H9 (cell line): ENCODE data around the gene NEB. TPM values are rescaled to one million over a fixed set of nuclear protein-coding genes. Genes with fewer than 3 reads are reported as not detected.
A peak's percentile ranks its signal among the peaks of the same experiment; 100 is the strongest.

Experiments
- DNase-seq: peaks from one replicate; pipeline ENCODE4 v3.0.0-alpha.2; 2017
- H2AFZ ChIP-seq: one replicate; pipeline ENCODE4 v1.6.1; 2013; ENCODE audit warnings: mild to moderate bottlenecking, low read length, control low read depth, moderate library complexity
- H2AK5ac ChIP-seq: 2 replicates; pipeline ENCODE4 v1.6.1; 2013; ENCODE audit warnings: low read length, control low read depth, mixed read lengths; ENCODE audit not compliant: insufficient read length
- H2BK120ac ChIP-seq: one replicate; pipeline ENCODE4 v1.6.1; 2013; ENCODE audit warnings: low read depth, mild to moderate bottlenecking, low read length, control low read depth, inconsistent platforms; ENCODE audit not compliant: poor library complexity, severe bottlenecking
- H2BK12ac ChIP-seq: 2 replicates; pipeline ENCODE4 v1.6.1; 2013; ENCODE audit warnings: low read length, control low read depth, mixed read lengths, low read depth; ENCODE audit not compliant: insufficient read length
- H2BK15ac ChIP-seq: 2 replicates; pipeline ENCODE4 v1.6.1; 2013; ENCODE audit warnings: low read depth, low read length, control low read depth
- H2BK20ac ChIP-seq: one replicate; pipeline ENCODE4 v1.6.1; 2013; ENCODE audit warnings: low read depth, mild to moderate bottlenecking, low read length, control low read depth, inconsistent platforms; ENCODE audit not compliant: poor library complexity, severe bottlenecking
- H2BK5ac ChIP-seq: 2 replicates; pipeline ENCODE4 v1.6.1; 2013; ENCODE audit warnings: low read length, control low read depth, mixed read lengths; ENCODE audit not compliant: insufficient read length
- H3K14ac ChIP-seq: 2 replicates; pipeline ENCODE4 v1.6.1; 2013; ENCODE audit warnings: low read length, control low read depth; ENCODE audit not compliant: insufficient read depth
- H3K18ac ChIP-seq: 2 replicates; pipeline ENCODE4 v1.6.1; 2013; ENCODE audit warnings: low read depth, mild to moderate bottlenecking, mixed read lengths, low read length, control low read depth; ENCODE audit not compliant: insufficient read length
- H3K23ac ChIP-seq: 2 replicates; pipeline ENCODE4 v1.6.1; 2013; ENCODE audit warnings: low read length, control low read depth, mixed read lengths, low read depth; ENCODE audit not compliant: insufficient read length
- H3K23me2 ChIP-seq: 2 replicates; pipeline ENCODE4 v1.6.1; 2013; ENCODE audit warnings: low read depth, mild to moderate bottlenecking, mixed read lengths, low read length, control low read depth; ENCODE audit not compliant: insufficient read length, poor library complexity, severe bottlenecking
- H3K27ac ChIP-seq: 2 replicates; pipeline ENCODE4 v1.5.1; 2013; ENCODE audit warnings: low read length, control low read depth, mixed read lengths, low read depth; ENCODE audit not compliant: insufficient read length
- H3K27me3 ChIP-seq: 2 replicates; pipeline ENCODE4 v1.6.1; 2013; ENCODE audit warnings: low read length, control low read depth, inconsistent platforms; ENCODE audit not compliant: insufficient read depth
- H3K4ac ChIP-seq: 2 replicates; pipeline ENCODE4 v1.6.1; 2013; ENCODE audit warnings: low read depth, mild to moderate bottlenecking, control low read depth, inconsistent platforms, low read length, moderate library complexity
- H3K4me1 ChIP-seq: 2 replicates; pipeline ENCODE4 v1.6.1; 2013; ENCODE audit warnings: low read length, control low read depth, inconsistent platforms; ENCODE audit not compliant: insufficient read depth
- H3K4me2 ChIP-seq: 2 replicates; pipeline ENCODE4 v1.6.1; 2013; ENCODE audit warnings: low read length, control low read depth, mixed read lengths; ENCODE audit not compliant: insufficient read length, insufficient read depth
- H3K56ac ChIP-seq: 2 replicates; pipeline ENCODE4 v1.6.1; 2013; ENCODE audit warnings: low read depth, mild to moderate bottlenecking, mixed read lengths, low read length, control low read depth; ENCODE audit not compliant: insufficient read length
- H3K79me1 ChIP-seq: 2 replicates; pipeline ENCODE4 v1.6.1; 2013; ENCODE audit warnings: low read depth, mild to moderate bottlenecking, moderate library complexity, low read length, control low read depth, inconsistent platforms; ENCODE audit not compliant: insufficient read depth, poor library complexity, severe bottlenecking
- H3K79me2 ChIP-seq: 2 replicates; pipeline ENCODE4 v1.6.1; 2013; ENCODE audit warnings: low read length, control low read depth, inconsistent platforms; ENCODE audit not compliant: insufficient read depth
- H3K9ac ChIP-seq: 2 replicates; pipeline ENCODE4 v1.6.1; 2013; ENCODE audit warnings: low read length, control low read depth, mixed read lengths; ENCODE audit not compliant: insufficient read length; ENCODE audit errors: extremely low read depth
- H3K9me3 ChIP-seq: one replicate; pipeline ENCODE4 v1.6.1; 2013; ENCODE audit warnings: low read depth, low read length, inconsistent platforms; ENCODE audit not compliant: control insufficient read depth
- H3T11ph ChIP-seq: one replicate; pipeline ENCODE4 v1.6.1; 2013; ENCODE audit warnings: mild to moderate bottlenecking, low read length, control low read depth, inconsistent platforms
- H4K20me1 ChIP-seq: one replicate; pipeline ENCODE4 v1.6.1; 2013; ENCODE audit not compliant: control insufficient read depth, insufficient read length, insufficient read depth
- H4K5ac ChIP-seq: 2 replicates; pipeline ENCODE4 v1.6.1; 2013; ENCODE audit warnings: low read depth, mild to moderate bottlenecking, mixed read lengths, low read length, control low read depth; ENCODE audit not compliant: insufficient read length
- H4K8ac ChIP-seq: replicated peaks from 2 replicates; pipeline ENCODE4 v1.6.1; 2013; ENCODE audit warnings: low read length, control low read depth, mixed read lengths, low read depth; ENCODE audit not compliant: insufficient read length
- H4K91ac ChIP-seq: 2 replicates; pipeline ENCODE4 v1.6.1; 2013; ENCODE audit warnings: low read depth, mild to moderate bottlenecking, moderate library complexity, mixed read lengths, low read length, control low read depth; ENCODE audit not compliant: insufficient read length
- H3K27ac Mint-ChIP-seq, 3 experiments: 2 replicates in 2 of 3; 3 replicates in 1 of 3; pipeline ENCODE4 v1.8.0; 2020 to 2021; ENCODE audit warnings: mixed read lengths in 3 of 3, mild to moderate bottlenecking in 1 of 3, moderate library complexity in 1 of 3
- H3K27me3 Mint-ChIP-seq: 2 replicates; pipeline ENCODE4 v1.8.0; 2021; ENCODE audit warnings: low read depth, mild to moderate bottlenecking, moderate library complexity, mixed read lengths
- H3K36me3 Mint-ChIP-seq, 3 experiments: 2 replicates in 2 of 3; 3 replicates in 1 of 3; pipeline ENCODE4 v1.8.0; 2020 to 2021; ENCODE audit warnings: low read depth in 3 of 3, mixed read lengths in 3 of 3; ENCODE audit not compliant: insufficient read depth in 1 of 3
- H3K4me1 Mint-ChIP-seq, 2 experiments: 2 replicates each; pipeline ENCODE4 v1.8.0; 2020; ENCODE audit warnings: mixed read lengths in 2 of 2
- H3K4me3 Mint-ChIP-seq, 2 experiments: 2 replicates in 1 of 2; 3 replicates in 1 of 2; pipeline ENCODE4 v1.8.0; 2020 to 2021; ENCODE audit warnings: mild to moderate bottlenecking in 2 of 2, mixed read lengths in 2 of 2, moderate library complexity in 1 of 2
- H3K9me3 Mint-ChIP-seq, 2 experiments: 2 replicates in 1 of 2; 3 replicates in 1 of 2; pipeline ENCODE4 v1.8.0; 2020; ENCODE audit warnings: mild to moderate bottlenecking in 2 of 2, mixed read lengths in 2 of 2, moderate library complexity in 1 of 2
- WGBS: extraction: QIAGEN DNeasy Blood & Tissue Kit; methylation state at CpG from one replicate; pipeline ENCODE4 v1.1.7; 2013; ENCODE audit warnings: missing lambda C conversion rate, low lambda C conversion rate, mixed read lengths; ENCODE audit not compliant: insufficient read length; ENCODE audit errors: extremely low coverage; 5-methylcytosine and 5-hydroxymethylcytosine counted together
- total RNA-seq: library from RNA; stranded (reverse); gene quantifications from 2 replicates; pipeline ENCODE4 v1.2.1, GENCODE V29; 2021
- TF ChIP-seq, protein P1 (sequence below): fragments of 200-600 bp; sonication (generic); conservative IDR thresholded peaks from 3 replicates; pipeline ENCODE4 v1.8.0; 2021; ENCODE audit warnings: antibody characterized with exemption, mild to moderate bottlenecking

Gene NEB
- total RNA-seq, 1 experiment from 2014 or later, result 0.98 TPM

DNA sequence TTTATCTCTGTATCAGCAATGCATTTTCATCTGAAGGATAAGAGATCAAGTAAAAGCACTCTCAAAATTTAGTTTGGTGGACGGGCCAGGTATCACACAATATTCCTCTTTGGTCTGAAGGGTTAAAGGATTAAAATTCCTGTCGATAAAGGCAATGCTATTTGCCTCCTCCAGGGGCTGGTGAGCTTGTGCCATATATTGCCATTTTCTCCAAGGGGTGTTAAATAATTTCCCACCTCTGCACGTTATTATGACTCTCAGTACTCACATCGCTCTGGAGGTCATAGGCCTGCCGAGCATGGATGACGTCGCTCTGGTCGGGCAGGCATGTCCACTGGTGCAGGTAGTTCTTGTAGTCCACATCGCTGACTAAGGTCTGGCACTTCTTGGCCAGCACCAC is 94.2 kb downstream of the NEB start:
- H2BK20ac ChIP-seq, result no peak overlapping the region
- no peak overlapping the region for H3K56ac ChIP-seq
- no peak overlapping the region for H2BK15ac ChIP-seq
- no peaks in the 10 kb centered on the region for H3K27me3 ChIP-seq
- WGBS, result no CpG with 5 or more reads among the region's 9 CpGs
- H4K20me1 ChIP-seq, result no peaks in the 10 kb centered on the region
- H3T11ph ChIP-seq, result no peak overlapping the region
- no peak overlapping the region for H3K14ac ChIP-seq
- H4K8ac ChIP-seq, result no peak overlapping the region
- no peaks in the 10 kb centered on the region for H3K4me1 ChIP-seq
- no peak overlapping the region for H4K5ac ChIP-seq
- H3K27ac Mint-ChIP-seq, result no peak overlapping the region
- no peak overlapping the region for H2AK5ac ChIP-seq
- H3K36me3 Mint-ChIP-seq, result no peaks in the 10 kb centered on the region
- no peaks in the 10 kb centered on the region for H3K79me2 ChIP-seq
- H2BK12ac ChIP-seq, result no peak overlapping the region
- no peak overlapping the region for H2AFZ ChIP-seq
- H3K4me2 ChIP-seq, result no peak overlapping the region
- H3K4me1 Mint-ChIP-seq, result no peaks in the 10 kb centered on the region
- H2BK5ac ChIP-seq, result no peak overlapping the region
- no peak overlapping the region for H3K4me3 Mint-ChIP-seq
- no peaks in the 10 kb centered on the region for H3K23me2 ChIP-seq
- TF ChIP-seq, protein P1, sequence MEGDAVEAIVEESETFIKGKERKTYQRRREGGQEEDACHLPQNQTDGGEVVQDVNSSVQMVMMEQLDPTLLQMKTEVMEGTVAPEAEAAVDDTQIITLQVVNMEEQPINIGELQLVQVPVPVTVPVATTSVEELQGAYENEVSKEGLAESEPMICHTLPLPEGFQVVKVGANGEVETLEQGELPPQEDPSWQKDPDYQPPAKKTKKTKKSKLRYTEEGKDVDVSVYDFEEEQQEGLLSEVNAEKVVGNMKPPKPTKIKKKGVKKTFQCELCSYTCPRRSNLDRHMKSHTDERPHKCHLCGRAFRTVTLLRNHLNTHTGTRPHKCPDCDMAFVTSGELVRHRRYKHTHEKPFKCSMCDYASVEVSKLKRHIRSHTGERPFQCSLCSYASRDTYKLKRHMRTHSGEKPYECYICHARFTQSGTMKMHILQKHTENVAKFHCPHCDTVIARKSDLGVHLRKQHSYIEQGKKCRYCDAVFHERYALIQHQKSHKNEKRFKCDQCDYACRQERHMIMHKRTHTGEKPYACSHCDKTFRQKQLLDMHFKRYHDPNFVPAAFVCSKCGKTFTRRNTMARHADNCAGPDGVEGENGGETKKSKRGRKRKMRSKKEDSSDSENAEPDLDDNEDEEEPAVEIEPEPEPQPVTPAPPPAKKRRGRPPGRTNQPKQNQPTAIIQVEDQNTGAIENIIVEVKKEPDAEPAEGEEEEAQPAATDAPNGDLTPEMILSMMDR, result peak; percentile 49
- no peak overlapping the region for H3K4ac ChIP-seq
- H3K9me3 ChIP-seq, result no peaks in the 10 kb centered on the region
- H3K9ac ChIP-seq, result no peak overlapping the region
- no peak overlapping the region for H2BK120ac ChIP-seq
- H3K79me1 ChIP-seq, result no peaks in the 10 kb centered on the region
- no peak overlapping the region for H3K18ac ChIP-seq
- no peak overlapping the region for H4K91ac ChIP-seq
- H3K27me3 Mint-ChIP-seq, result no peaks in the 10 kb centered on the region
- H3K27ac ChIP-seq, result no peak overlapping the region
- H3K9me3 Mint-ChIP-seq, result peaks cover 0 to 2% of the 10 kb centered on the region in 2 experiments; a peak in 1 of 5 replicates
- no peak for DNase-seq
- H3K23ac ChIP-seq, result no peak overlapping the region
